ENCODE data around the gene PRICKLE1.

- TF ChIP-seq POLR2AphosphoS5 (IDR thresholded peaks at IDR 0.05) (no peak), CTCF (IDR thresholded peaks at IDR 0.05) (no peak)
Observed at GRCh38 chr12:42447371-42447786, 142.2 kb downstream of the PRICKLE1 start.
